ENCODE measurements around the gene ITPR1.
"Not testable (repeated sequence)": the region's sequence is repeated elsewhere in the genome, so short reads cannot be mapped to it uniquely, and the experiment has no call there.

Gene ITPR1

GRCh38 chr3:4493014-4493940, at the start of gene ITPR1:
TSS of gene ITPR1 (plus strand) at chr3:4493348. CDS start at chr3:4516492, 23,144 bp downstream.
- no peaks in the 10 kb centered on the region for H3K9me3 Mint-ChIP-seq
- H3K27ac Mint-ChIP-seq: peak within 1 kb of the TSS; percentile 94
- ATAC-seq: peak; percentile 96
- peak; percentile 90 to 98 for DNase-seq (ENCODE audit: low spot score in 2 of 2)
- peaks cover 55% of the 10 kb centered on the region for H3K4me1 Mint-ChIP-seq
- peak within 1 kb of the TSS; percentile 95 for H3K4me3 Mint-ChIP-seq
- peaks cover 46% of the 10 kb centered on the region for H3K36me3 Mint-ChIP-seq

GRCh38 chr3:4447295-4447999, 45.7 kb upstream of the ITPR1 start:
- Mint-ChIP-seq H3K4me1 (no peaks in the 10 kb centered on the region), H3K9me3 (no peaks in the 10 kb centered on the region), H3K27ac (no peak overlapping the region), H3K4me3 (no peak overlapping the region), H3K36me3 (peaks cover 20% of the 10 kb centered on the region)
- DNase-seq (ENCODE audit: low spot score in 2 of 2) (no peak), ATAC-seq (no peak)

- ATAC-seq (no peak), DNase-seq (ENCODE audit: low spot score in 2 of 2) (no peak)
- Mint-ChIP-seq H3K4me3 (no peak overlapping the region), H3K36me3 (peaks cover 23% of the 10 kb centered on the region), H3K4me1 (no peaks in the 10 kb centered on the region), H3K27ac (peak overlapping the region; percentile 21), H3K9me3 (no peaks in the 10 kb centered on the region)
Measured at GRCh38 chr3:4448187-4448586, 45.0 kb upstream of the ITPR1 start.

- Mint-ChIP-seq H3K9me3 (no peaks in the 10 kb centered on the region), H3K27ac (peak overlapping the region; percentile 21), H3K36me3 (peaks cover 17% of the 10 kb centered on the region), H3K4me1 (no peaks in the 10 kb centered on the region), H3K4me3 (no peak overlapping the region)
- DNase-seq (ENCODE audit: low spot score in 2 of 2) (no peak), ATAC-seq (no peak)
Measured at GRCh38 chr3:4449043-4449805, 43.9 kb upstream of the ITPR1 start.

GRCh38 chr3:4454142-4454541, 39.0 kb upstream of the ITPR1 start:
- Mint-ChIP-seq H3K36me3 (peaks cover 6% of the 10 kb centered on the region), H3K27ac (no peak overlapping the region), H3K4me1 (no peaks in the 10 kb centered on the region), H3K4me3 (no peak overlapping the region), H3K9me3 (no peaks in the 10 kb centered on the region)
- DNase-seq (ENCODE audit: low spot score in 2 of 2) (no peak), ATAC-seq (no peak)

GRCh38 chr3:4456780-4457179, 36.4 kb upstream of the ITPR1 start:
- ATAC-seq; H3K4me3 Mint-ChIP-seq; H3K4me1 Mint-ChIP-seq; H3K27ac Mint-ChIP-seq; H3K9me3 Mint-ChIP-seq; DNase-seq (ENCODE audit: low spot score in 2 of 2); H3K36me3 Mint-ChIP-seq: not testable (repeated sequence)

- peaks cover 7% of the 10 kb centered on the region for H3K4me1 Mint-ChIP-seq
- no peak overlapping the region for H3K27ac Mint-ChIP-seq
- no peak overlapping the region for H3K4me3 Mint-ChIP-seq
- ATAC-seq (no peak), DNase-seq (ENCODE audit: low spot score in 2 of 2) (no peak)
- H3K36me3 Mint-ChIP-seq: no peaks in the 10 kb centered on the region
- H3K9me3 Mint-ChIP-seq: no peaks in the 10 kb centered on the region
Measured at GRCh38 chr3:4458961-4459360, 34.2 kb upstream of the ITPR1 start.

GRCh38 chr3:4460334-4460733, 32.8 kb upstream of the ITPR1 start:
- Mint-ChIP-seq H3K4me3 (no peak overlapping the region), H3K4me1 (peaks cover 11% of the 10 kb centered on the region), H3K27ac (no peak overlapping the region), H3K36me3 (no peaks in the 10 kb centered on the region), H3K9me3 (no peaks in the 10 kb centered on the region)
- ATAC-seq (no peak), DNase-seq (ENCODE audit: low spot score in 2 of 2) (no peak)

- Mint-ChIP-seq H3K36me3 (peaks cover under 1% of the 10 kb centered on the region), H3K4me3 (no peak overlapping the region), H3K4me1 (peaks cover 19% of the 10 kb centered on the region), H3K27ac (no peak overlapping the region), H3K9me3 (no peaks in the 10 kb centered on the region)
- peak; percentile 32 for ATAC-seq
- no peak for DNase-seq (ENCODE audit: low spot score in 2 of 2)
Measured at GRCh38 chr3:4461468-4462090, 31.6 kb upstream of the ITPR1 start.

- ATAC-seq (no peak), DNase-seq (ENCODE audit: low spot score in 2 of 2) (no peak)
- Mint-ChIP-seq H3K9me3 (no peaks in the 10 kb centered on the region), H3K27ac (no peak overlapping the region), H3K36me3 (peaks cover 5% of the 10 kb centered on the region), H3K4me3 (no peak overlapping the region), H3K4me1 (peaks cover 22% of the 10 kb centered on the region)
Measured at GRCh38 chr3:4462369-4463040, 30.6 kb upstream of the ITPR1 start.

- peaks cover 22% of the 10 kb centered on the region for H3K4me1 Mint-ChIP-seq
- H3K36me3 Mint-ChIP-seq: peaks cover 5% of the 10 kb centered on the region
- DNase-seq (ENCODE audit: low spot score in 2 of 2) (no peak), ATAC-seq (no peak)
- H3K9me3 Mint-ChIP-seq: no peaks in the 10 kb centered on the region
- no peak overlapping the region for H3K4me3 Mint-ChIP-seq
- no peak overlapping the region for H3K27ac Mint-ChIP-seq
Measured at GRCh38 chr3:4464576-4464975, 28.6 kb upstream of the ITPR1 start.

- peak; percentile 59 to 88 for DNase-seq (ENCODE audit: low spot score in 2 of 2)
- H3K4me3 Mint-ChIP-seq: peak within 1 kb of the TSS; percentile 84
- H3K27ac Mint-ChIP-seq: peak within 1 kb of the TSS; percentile 95
- peaks cover 5% of the 10 kb centered on the region for H3K36me3 Mint-ChIP-seq
- no peaks in the 10 kb centered on the region for H3K9me3 Mint-ChIP-seq
- peaks cover 16% of the 10 kb centered on the region for H3K4me1 Mint-ChIP-seq
- ATAC-seq: peak; percentile 98
Measured at GRCh38 chr3:4466741-4467521, 26.2 kb upstream of the ITPR1 start, which contains the start of gene SUMF1. TSS of gene SUMF1 (minus strand) at chr3:4467269. CDS start at chr3:4467245, 24 bp downstream.

- Mint-ChIP-seq H3K9me3 (no peaks in the 10 kb centered on the region), H3K4me3 (peak overlapping the region; percentile 84), H3K4me1 (peaks cover 15% of the 10 kb centered on the region), H3K27ac (peak overlapping the region; percentile 95), H3K36me3 (peaks cover 5% of the 10 kb centered on the region)
- no peak for ATAC-seq
- no peak for DNase-seq (ENCODE audit: low spot score in 2 of 2)
Measured at GRCh38 chr3:4467522-4467867, 25.7 kb upstream of the ITPR1 start.

- Mint-ChIP-seq H3K36me3 (peaks cover 2% of the 10 kb centered on the region), H3K4me3 (no peak overlapping the region), H3K4me1 (peaks cover 14% of the 10 kb centered on the region), H3K9me3 (no peaks in the 10 kb centered on the region), H3K27ac (no peak overlapping the region)
- no peak for DNase-seq (ENCODE audit: low spot score in 2 of 2)
- no peak for ATAC-seq
Measured at GRCh38 chr3:4471907-4472306, 21.2 kb upstream of the ITPR1 start.
